ENCODE measurements around the gene PNMA6F.
A peak's percentile ranks its signal among the peaks of the same experiment; 100 is the strongest.
"Not testable (repeated sequence)": the region's sequence is repeated elsewhere in the genome, so short reads cannot be mapped to it uniquely, and the experiment has no call there.

PNMA6F gene

DNA sequence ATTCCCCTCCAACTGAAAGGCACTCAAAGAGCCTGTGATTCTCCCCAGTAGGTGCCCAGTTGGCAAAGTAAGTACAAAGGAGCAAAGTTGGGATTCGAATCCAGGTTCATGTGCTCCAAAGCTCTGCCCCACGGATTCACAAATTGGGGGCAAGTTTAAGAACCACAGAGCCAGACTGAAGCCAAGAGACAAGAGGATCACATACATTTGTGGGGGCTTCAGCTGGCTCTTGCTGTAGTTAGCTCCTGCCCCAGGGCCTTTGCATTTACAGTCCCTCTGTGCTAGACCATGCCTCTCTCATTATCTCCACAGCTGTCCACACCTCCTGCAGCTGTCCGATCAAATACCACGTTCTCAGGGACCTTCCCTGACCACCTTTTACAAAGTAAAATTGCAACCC, 18.8 kb downstream of the PNMA6F start:
- Histone ChIP-seq H3K4me3 (ENCODE audit: control insufficient read depth in 1 of 7, extremely low read depth in 1 of 7, insufficient read depth in 4 of 7, low read depth in 2 of 7, low read length in 6 of 7) (no peak overlapping the region), H3K27ac (ENCODE audit: insufficient read depth in 1 of 2, low read depth in 1 of 2, low read length in 2 of 2, poor library complexity in 1 of 2, severe bottlenecking in 2 of 2) (no peak overlapping the region), H3K36me3 (ENCODE audit: control insufficient read depth in 4 of 4, insufficient read depth in 4 of 4, low read length in 3 of 4) (no peaks in the 10 kb centered on the region), H3K9me3 (ENCODE audit: control extremely low read depth in 1 of 5, control insufficient read depth in 4 of 5, insufficient read depth in 2 of 5, low read depth in 1 of 5, low read length in 4 of 5) (peaks cover 0 to 2% (median 0%) of the 10 kb centered on the region in 5 experiments), H3K27me3 (replicated peaks in 2 of 5; ENCODE audit: control insufficient read depth in 4 of 5, insufficient read depth in 5 of 5, low read length in 4 of 5) (peaks cover 2 to 43% (median 9%) of the 10 kb centered on the region in 5 experiments), H3K4me1 (ENCODE audit: control extremely low read depth in 1 of 4, control insufficient read depth in 4 of 4, insufficient read depth in 4 of 4, low read length in 3 of 4) (no peaks in the 10 kb centered on the region)
- POLR2A ChIA-PET: no interaction called here
- 74% methylated on average over 4 of the region's 4 CpGs for WGBS (ENCODE audit: insufficient coverage)
- CTCF ChIA-PET: no interaction called here
- no peak for DNase-seq

DNA sequence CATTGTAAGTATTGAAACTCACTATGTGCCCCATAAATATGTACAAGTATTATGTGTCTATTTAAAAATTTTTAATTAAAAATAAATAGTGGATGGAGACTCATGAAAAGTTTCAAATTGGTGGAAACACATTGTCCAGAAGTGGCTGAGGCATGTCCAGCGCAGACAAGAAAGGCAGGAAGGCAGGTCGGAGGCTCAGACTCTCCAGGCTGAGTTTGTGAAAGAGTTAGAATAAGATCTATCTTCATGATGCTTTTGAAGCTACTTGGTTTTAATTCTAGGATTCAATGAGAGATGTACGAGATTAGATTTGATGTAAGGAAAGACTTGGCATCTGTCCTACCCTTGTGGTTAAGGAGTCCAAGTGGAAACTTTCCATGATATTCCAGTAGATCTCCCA, 19.8 kb downstream of the PNMA6F start:
- Histone ChIP-seq H3K9me3 (ENCODE audit: control extremely low read depth in 1 of 5, control insufficient read depth in 4 of 5, insufficient read depth in 2 of 5, low read depth in 1 of 5, low read length in 4 of 5) (peaks cover 0 to 2% (median 0%) of the 10 kb centered on the region in 5 experiments), H3K4me3 (ENCODE audit: control insufficient read depth in 1 of 7, extremely low read depth in 1 of 7, insufficient read depth in 4 of 7, low read depth in 2 of 7, low read length in 6 of 7) (no peak overlapping the region), H3K36me3 (ENCODE audit: control insufficient read depth in 4 of 4, insufficient read depth in 4 of 4, low read length in 3 of 4) (no peaks in the 10 kb centered on the region), H3K27me3 (replicated peaks in 2 of 5; ENCODE audit: control insufficient read depth in 4 of 5, insufficient read depth in 5 of 5, low read length in 4 of 5) (peaks cover 2 to 38% (median 9%) of the 10 kb centered on the region in 5 experiments), H3K4me1 (ENCODE audit: control extremely low read depth in 1 of 4, control insufficient read depth in 4 of 4, insufficient read depth in 4 of 4, low read length in 3 of 4) (no peaks in the 10 kb centered on the region), H3K27ac (ENCODE audit: insufficient read depth in 1 of 2, low read depth in 1 of 2, low read length in 2 of 2, poor library complexity in 1 of 2, severe bottlenecking in 2 of 2) (no peak overlapping the region)
- POLR2A ChIA-PET: no interaction called here
- DNase-seq: no peak
- CTCF ChIA-PET: no interaction called here
- WGBS (ENCODE audit: insufficient coverage): 90% methylated on average over 3 of the region's 3 CpGs

DNA sequence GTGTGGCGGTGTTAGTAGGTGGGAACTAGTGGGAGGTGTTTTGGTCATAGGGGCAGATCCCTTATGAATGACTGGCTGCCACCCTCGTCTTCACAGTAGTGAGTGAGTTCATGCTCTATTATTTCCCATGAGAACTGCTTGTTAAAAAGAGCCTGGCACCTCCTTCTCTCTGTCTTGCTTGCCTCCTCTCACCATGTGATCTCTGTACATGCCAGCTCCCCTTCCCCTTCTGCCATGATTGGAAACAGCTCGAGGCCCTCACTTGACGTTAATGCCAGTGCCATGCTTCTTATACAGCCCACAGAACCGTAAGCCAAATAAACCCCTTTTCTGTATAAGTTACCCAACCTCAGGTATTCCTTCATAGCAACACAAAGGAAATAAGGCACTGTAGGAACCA, 21.7 kb downstream of the PNMA6F start:
- no peaks in the 10 kb centered on the region for H3K36me3 ChIP-seq (ENCODE audit: control insufficient read depth in 4 of 4, insufficient read depth in 4 of 4, low read length in 3 of 4)
- H3K4me3 ChIP-seq (ENCODE audit: control insufficient read depth in 1 of 7, extremely low read depth in 1 of 7, insufficient read depth in 4 of 7, low read depth in 2 of 7, low read length in 6 of 7): no peak overlapping the region
- ChIA-PET CTCF (no interaction called here), POLR2A (no interaction called here)
- 57% methylated on average over 1 of the region's 5 CpGs for WGBS (ENCODE audit: insufficient coverage)
- peaks cover 2 to 30% (median 5%) of the 10 kb centered on the region in 5 experiments for H3K27me3 ChIP-seq (replicated peaks in 2 of 5; ENCODE audit: control insufficient read depth in 4 of 5, insufficient read depth in 5 of 5, low read length in 4 of 5)
- H3K27ac ChIP-seq (ENCODE audit: insufficient read depth in 1 of 2, low read depth in 1 of 2, low read length in 2 of 2, poor library complexity in 1 of 2, severe bottlenecking in 2 of 2): no peak overlapping the region
- DNase-seq: no peak
- no peaks in the 10 kb centered on the region for H3K4me1 ChIP-seq (ENCODE audit: control extremely low read depth in 1 of 4, control insufficient read depth in 4 of 4, insufficient read depth in 4 of 4, low read length in 3 of 4)
- H3K9me3 ChIP-seq (ENCODE audit: control extremely low read depth in 1 of 5, control insufficient read depth in 4 of 5, insufficient read depth in 2 of 5, low read depth in 1 of 5, low read length in 4 of 5): peaks cover 0 to 2% (median 0%) of the 10 kb centered on the region in 5 experiments

DNA sequence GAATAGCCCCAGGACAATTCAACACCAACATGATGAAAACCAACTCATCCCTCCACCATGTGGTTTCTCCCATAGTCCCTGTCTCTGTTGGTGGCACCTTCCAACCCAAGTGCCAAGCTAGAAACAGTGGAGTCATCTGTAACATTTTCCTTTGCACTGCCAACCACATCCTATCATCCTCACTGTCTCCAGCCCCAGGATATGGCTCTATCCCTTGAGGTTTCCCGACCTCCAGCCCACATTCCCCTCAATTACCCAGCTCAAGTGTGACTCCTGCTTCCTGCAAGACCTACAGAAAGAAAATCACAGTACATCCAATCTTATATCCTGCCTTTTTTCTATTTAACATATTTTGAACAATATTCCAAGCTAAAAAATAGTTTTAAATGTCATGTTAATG, 24.2 kb downstream of the PNMA6F start:
- no peaks in the 10 kb centered on the region for H3K9me3 ChIP-seq (ENCODE audit: control extremely low read depth in 1 of 5, control insufficient read depth in 4 of 5, insufficient read depth in 2 of 5, low read depth in 1 of 5, low read length in 4 of 5)
- POLR2A ChIA-PET: no interaction called here
- H3K4me1 ChIP-seq (ENCODE audit: control extremely low read depth in 1 of 4, control insufficient read depth in 4 of 4, insufficient read depth in 4 of 4, low read length in 3 of 4): no peaks in the 10 kb centered on the region
- CTCF ChIA-PET: no interaction called here
- no peaks in the 10 kb centered on the region for H3K36me3 ChIP-seq (ENCODE audit: control insufficient read depth in 4 of 4, insufficient read depth in 4 of 4, low read length in 3 of 4)
- peaks cover 0 to 11% (median 3%) of the 10 kb centered on the region in 5 experiments for H3K27me3 ChIP-seq (replicated peaks in 2 of 5; ENCODE audit: control insufficient read depth in 4 of 5, insufficient read depth in 5 of 5, low read length in 4 of 5)
- H3K27ac ChIP-seq (ENCODE audit: insufficient read depth in 1 of 2, low read depth in 1 of 2, low read length in 2 of 2, poor library complexity in 1 of 2, severe bottlenecking in 2 of 2): no peak overlapping the region
- 60% methylated on average over 1 of the region's 1 CpG for WGBS (ENCODE audit: insufficient coverage)
- H3K4me3 ChIP-seq (ENCODE audit: control insufficient read depth in 1 of 7, extremely low read depth in 1 of 7, insufficient read depth in 4 of 7, low read depth in 2 of 7, low read length in 6 of 7): no peak overlapping the region
- no peak for DNase-seq

DNA sequence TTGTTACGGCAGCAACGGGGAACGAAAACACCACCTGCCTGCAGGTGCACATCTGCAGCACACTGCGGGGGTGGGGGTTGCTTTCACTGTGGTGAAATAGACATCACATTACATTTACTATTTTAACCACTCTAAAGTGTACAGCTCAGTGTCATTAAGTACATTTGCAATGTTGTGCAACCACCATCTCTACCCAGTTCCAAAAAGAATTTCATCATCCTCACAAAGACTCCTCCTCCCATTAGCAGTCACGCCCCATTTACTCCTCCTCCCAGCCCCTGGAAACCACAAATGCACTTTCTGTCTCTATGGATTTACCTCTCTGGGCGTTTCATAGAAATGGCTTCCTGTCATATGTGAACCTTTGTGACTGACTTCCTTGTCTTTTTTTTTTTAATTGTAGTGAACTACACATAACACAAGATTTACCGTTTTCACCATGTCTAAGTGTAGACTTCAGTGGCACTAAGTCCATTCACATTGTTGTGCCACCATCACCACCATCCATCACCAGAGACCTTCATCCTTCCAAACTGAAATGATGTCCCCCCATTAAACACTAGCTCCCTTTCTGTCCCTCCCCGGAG, 28.0 kb downstream of the PNMA6F start:
- 100% methylated on average over 2 of the region's 8 CpGs for whole genome bisulfite sequencing (ENCODE audit: insufficient coverage)
- H3K4me1 ChIP-seq (ENCODE audit: control extremely low read depth in 1 of 4, control insufficient read depth in 4 of 4, insufficient read depth in 4 of 4, low read length in 3 of 4); H3K4me3 ChIP-seq (ENCODE audit: control insufficient read depth in 1 of 7, extremely low read depth in 1 of 7, insufficient read depth in 4 of 7, low read depth in 2 of 7, low read length in 6 of 7); H3K27ac ChIP-seq (ENCODE audit: insufficient read depth in 1 of 2, low read depth in 1 of 2, low read length in 2 of 2, poor library complexity in 1 of 2, severe bottlenecking in 2 of 2); H3K27me3 ChIP-seq (replicated peaks in 2 of 5; ENCODE audit: control insufficient read depth in 4 of 5, insufficient read depth in 5 of 5, low read length in 4 of 5); POLR2A ChIA-PET; H3K9me3 ChIP-seq (ENCODE audit: control extremely low read depth in 1 of 5, control insufficient read depth in 4 of 5, insufficient read depth in 2 of 5, low read depth in 1 of 5, low read length in 4 of 5); H3K36me3 ChIP-seq (ENCODE audit: control insufficient read depth in 4 of 4, insufficient read depth in 4 of 4, low read length in 3 of 4): not testable (repeated sequence)
- peak in 1 of 3 donors; percentile 10 for DNase-seq
- CTCF ChIA-PET: interaction anchor here (1.2 kb wide), 1 partner anchor 49 kb away, joined by 3 read pairs; no protein-coding TSS in a partner anchor

DNA sequence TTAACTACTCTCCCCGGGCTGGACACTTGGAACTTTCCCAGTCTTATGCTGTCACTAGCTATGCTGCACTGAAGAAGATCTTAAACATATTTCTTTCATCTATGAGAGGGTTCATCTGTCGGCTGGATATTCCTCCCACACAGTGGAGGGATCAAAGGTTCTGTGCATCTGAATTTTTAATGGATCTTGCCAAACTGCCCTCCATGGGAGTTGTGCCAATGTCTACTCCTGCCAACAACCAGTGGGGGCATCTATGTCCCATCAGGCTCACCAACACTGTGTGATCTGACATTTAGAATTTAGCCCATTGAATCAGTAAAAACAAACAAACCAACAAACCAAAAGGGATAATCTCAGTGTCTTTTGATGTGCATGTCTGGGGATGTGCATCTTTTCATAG, 32.8 kb downstream of the PNMA6F start:
- H3K27ac ChIP-seq (ENCODE audit: insufficient read depth in 1 of 2, low read depth in 1 of 2, low read length in 2 of 2, poor library complexity in 1 of 2, severe bottlenecking in 2 of 2); H3K27me3 ChIP-seq (replicated peaks in 2 of 5; ENCODE audit: control insufficient read depth in 4 of 5, insufficient read depth in 5 of 5, low read length in 4 of 5); POLR2A ChIA-PET; CTCF ChIA-PET; H3K36me3 ChIP-seq (ENCODE audit: control insufficient read depth in 4 of 4, insufficient read depth in 4 of 4, low read length in 3 of 4); H3K9me3 ChIP-seq (ENCODE audit: control extremely low read depth in 1 of 5, control insufficient read depth in 4 of 5, insufficient read depth in 2 of 5, low read depth in 1 of 5, low read length in 4 of 5); H3K4me3 ChIP-seq (ENCODE audit: control insufficient read depth in 1 of 7, extremely low read depth in 1 of 7, insufficient read depth in 4 of 7, low read depth in 2 of 7, low read length in 6 of 7); DNase-seq; H3K4me1 ChIP-seq (ENCODE audit: control extremely low read depth in 1 of 4, control insufficient read depth in 4 of 4, insufficient read depth in 4 of 4, low read length in 3 of 4): not testable (repeated sequence)
- no CpG with 5 or more reads among the region's 2 CpGs for WGBS (ENCODE audit: insufficient coverage)

DNA sequence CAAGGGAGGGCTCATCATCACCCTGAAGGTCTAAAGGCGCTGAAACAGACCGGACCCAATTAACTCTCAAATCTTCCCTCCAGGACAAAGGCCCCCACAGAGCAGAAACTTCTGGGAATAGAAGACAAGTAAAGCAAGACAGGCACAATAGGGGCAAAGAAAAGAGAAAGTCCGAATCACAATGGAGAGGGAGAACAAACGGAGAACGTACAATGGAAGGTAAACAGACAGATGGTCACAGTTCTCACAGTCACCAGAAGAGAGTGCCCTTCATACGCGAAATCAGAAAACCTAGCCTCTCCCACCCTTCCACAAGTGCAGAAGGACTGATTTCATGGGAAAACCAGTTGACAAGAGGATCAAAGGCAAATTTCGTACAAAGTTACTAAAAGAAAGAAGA, 35.9 kb downstream of the PNMA6F start:
- H3K4me3 ChIP-seq (ENCODE audit: control insufficient read depth in 1 of 7, extremely low read depth in 1 of 7, insufficient read depth in 4 of 7, low read depth in 2 of 7, low read length in 6 of 7); H3K27ac ChIP-seq (ENCODE audit: insufficient read depth in 1 of 2, low read depth in 1 of 2, low read length in 2 of 2, poor library complexity in 1 of 2, severe bottlenecking in 2 of 2); CTCF ChIA-PET; H3K9me3 ChIP-seq (ENCODE audit: control extremely low read depth in 1 of 5, control insufficient read depth in 4 of 5, insufficient read depth in 2 of 5, low read depth in 1 of 5, low read length in 4 of 5); H3K36me3 ChIP-seq (ENCODE audit: control insufficient read depth in 4 of 4, insufficient read depth in 4 of 4, low read length in 3 of 4); H3K27me3 ChIP-seq (replicated peaks in 2 of 5; ENCODE audit: control insufficient read depth in 4 of 5, insufficient read depth in 5 of 5, low read length in 4 of 5); H3K4me1 ChIP-seq (ENCODE audit: control extremely low read depth in 1 of 4, control insufficient read depth in 4 of 4, insufficient read depth in 4 of 4, low read length in 3 of 4); POLR2A ChIA-PET; DNase-seq: not testable (repeated sequence)
- WGBS (ENCODE audit: insufficient coverage): no CpG with 5 or more reads among the region's 8 CpGs

Measured in common myeloid progenitor, CD34-positive (primary cell).